Peyer's patch (tissue), 4 donors: Measurements from ENCODE around the gene PER1. TPM values are rescaled to one million over a fixed set of nuclear protein-coding genes. Genes with fewer than 3 reads are reported as not detected.

ENCODE experiments used
- DNase-seq, 3 donors: peaks; one replicate each; pipeline ENCODE4 v3.0.0-alpha.2; 2017 to 2019
- H3K27ac ChIP-seq, 4 donors: fragments of 200-600 bp; sonication (generic); one replicate each; pipeline ENCODE4 v1.5.1; 2016 to 2019
- H3K27me3 ChIP-seq, 2 donors: fragments of 200-600 bp; sonication (generic); one replicate each; pipeline ENCODE4 v1.5.1; 2019
- H3K36me3 ChIP-seq, 3 donors: fragments of 200-600 bp; sonication (generic); one replicate each; pipeline ENCODE4 v1.5.1; 2016 to 2019
- H3K4me1 ChIP-seq, 4 donors: fragments of 200-600 bp; sonication (generic); one replicate each; pipeline ENCODE4 v1.5.1; 2016 to 2019
- H3K4me3 ChIP-seq, 4 donors: fragments of 200-600 bp; sonication (generic); 1 replicate in 3 of 4; 2 replicates in 1 of 4; pipeline ENCODE4 v1.5.1; 2016 to 2019; ENCODE audit warnings: mild to moderate bottlenecking in 1 of 4
- H3K9me3 ChIP-seq, 4 donors: fragments of 200-600 bp; sonication (generic); one replicate each; pipeline ENCODE4 v1.5.1; 2016 to 2019; ENCODE audit warnings: mild to moderate bottlenecking in 1 of 4
- CTCF ChIP-seq, 6 experiments: fragments of 450-650 bp in 4 of 6; fragments of 200-600 bp in 2 of 6; sonication (generic) in 1 of 6; IDR thresholded peaks; one replicate each; pipeline ENCODE4 v1.5.1; 2017 to 2019; ENCODE audit warnings: antibody characterized with exemption in 6 of 6, mild to moderate bottlenecking in 3 of 6, moderate library complexity in 1 of 6
- POLR2A ChIP-seq, 2 donors: fragments of 450-650 bp; IDR thresholded peaks; one replicate each; pipeline ENCODE4 v1.5.1; 2017; ENCODE audit warnings: antibody characterized with exemption in 2 of 2, mild to moderate bottlenecking in 2 of 2, moderate library complexity in 2 of 2
- total RNA-seq, 4 donors: library from RNA; depleted of rRNA; stranded (reverse); fragments of >200 nt; gene quantifications; one replicate each; pipeline ENCODE4 v1.1.0, GENCODE V29; 2016

The PER1 gene
- total RNA-seq, 4 donors from 2014 or later = 67.6 to 143 (median 119) TPM

GRCh38 chr17:8153525-8153956 is 1.3 kb upstream of the PER1 start:
- peaks cover 0 to 25% (median 2%) of the 10 kb centered on the region in 3 donors for H3K36me3 ChIP-seq
- peaks cover 2 to 40% (median 30%) of the 10 kb centered on the region in 4 donors for H3K4me1 ChIP-seq
- H3K4me3 ChIP-seq = peak overlapping the region; percentile 16 to 89 (median 58)

GRCh38 chr17:8153031-8153451 is 837 bp upstream of the PER1 start:
- TF ChIP-seq POLR2A (IDR thresholded peaks at IDR 0.05) (no peak), CTCF (IDR thresholded peaks at IDR 0.05) (no peak)
- Histone ChIP-seq H3K36me3 (peaks cover 0 to 30% (median 7%) of the 10 kb centered on the region in 3 donors), H3K4me1 (peaks cover 2 to 40% (median 27%) of the 10 kb centered on the region in 4 donors), H3K4me3 (peak overlapping the region in 3 of 4 donors; percentile 37 to 62 (median 62)), H3K27ac (peak overlapping the region; percentile 91 to 99 (median 99)), H3K27me3 (no peaks in the 10 kb centered on the region), H3K9me3 (no peaks in the 10 kb centered on the region)
- DNase-seq = no peak

More at GRCh38 chr17:8153525-8153956, 1.3 kb upstream of the PER1 start:
- H3K27me3 ChIP-seq = no peaks in the 10 kb centered on the region
- H3K9me3 ChIP-seq = no peaks in the 10 kb centered on the region
- H3K27ac ChIP-seq = peak overlapping the region; percentile 91 to 99 (median 99)
- peak in 1 of 2 donors; percentile 61 for TF ChIP-seq POLR2A (IDR thresholded peaks at IDR 0.05)
- TF ChIP-seq CTCF (IDR thresholded peaks at IDR 0.05) = no peak
- DNase-seq = peak in 2 of 3 donors; percentile 81 to 88

- Histone ChIP-seq H3K4me1 (peaks cover 2 to 36% (median 26%) of the 10 kb centered on the region in 4 donors), H3K9me3 (no peaks in the 10 kb centered on the region), H3K4me3 (peak overlapping the region; percentile 37 to 62 (median 55)), H3K27me3 (no peaks in the 10 kb centered on the region), H3K27ac (peak overlapping the region; percentile 91 to 99 (median 99)), H3K36me3 (peaks cover 0 to 43% (median 9%) of the 10 kb centered on the region in 3 donors)
- DNase-seq = peak; percentile 79 to 94 (median 84)
- peak in 1 of 2 donors; percentile 29 for TF ChIP-seq POLR2A (IDR thresholded peaks at IDR 0.05)
- TF ChIP-seq CTCF (IDR thresholded peaks at IDR 0.05) = no peak
These were observed 528 bp downstream of the PER1 start for GRCh38 chr17:8151641-8152111.

- H3K36me3 ChIP-seq = peaks cover 0 to 48% (median 9%) of the 10 kb centered on the region in 3 donors
- H3K4me3 ChIP-seq = peak overlapping the region; percentile 37 to 62 (median 55)
- H3K27ac ChIP-seq = peak overlapping the region; percentile 91 to 99 (median 99)
- peak; percentile 83 to 96 (median 88) for DNase-seq
- H3K4me1 ChIP-seq = peaks cover 2 to 36% (median 26%) of the 10 kb centered on the region in 4 donors
- no peaks in the 10 kb centered on the region for H3K27me3 ChIP-seq
- no peaks in the 10 kb centered on the region for H3K9me3 ChIP-seq
- TF ChIP-seq CTCF (IDR thresholded peaks at IDR 0.05) (peak in 4 of 6 experiments; percentile 5 to 28 (median 8)), POLR2A (IDR thresholded peaks at IDR 0.05) (no peak)
These were observed 1.0 kb downstream of the PER1 start for GRCh38 chr17:8151120-8151640.

- no peak for DNase-seq
- TF ChIP-seq CTCF (IDR thresholded peaks at IDR 0.05) (no peak), POLR2A (IDR thresholded peaks at IDR 0.05) (no peak)
- peak overlapping the region; percentile 91 to 99 (median 99) for H3K27ac ChIP-seq
- H3K4me3 ChIP-seq = peak overlapping the region; percentile 37 to 62 (median 55)
- peaks cover 0 to 55% (median 9%) of the 10 kb centered on the region in 3 donors for H3K36me3 ChIP-seq
- no peaks in the 10 kb centered on the region for H3K9me3 ChIP-seq
- no peaks in the 10 kb centered on the region for H3K27me3 ChIP-seq
- peaks cover 2 to 36% (median 26%) of the 10 kb centered on the region in 4 donors for H3K4me1 ChIP-seq
These were observed 1.7 kb downstream of the PER1 start for GRCh38 chr17:8150194-8151119.
